ENCODE measurements around the gene SLC25A33.
"Not testable (repeated sequence)": the region's sequence is repeated elsewhere in the genome, so short reads cannot be mapped to it uniquely, and the experiment has no call there.

The SLC25A33 gene

DNA sequence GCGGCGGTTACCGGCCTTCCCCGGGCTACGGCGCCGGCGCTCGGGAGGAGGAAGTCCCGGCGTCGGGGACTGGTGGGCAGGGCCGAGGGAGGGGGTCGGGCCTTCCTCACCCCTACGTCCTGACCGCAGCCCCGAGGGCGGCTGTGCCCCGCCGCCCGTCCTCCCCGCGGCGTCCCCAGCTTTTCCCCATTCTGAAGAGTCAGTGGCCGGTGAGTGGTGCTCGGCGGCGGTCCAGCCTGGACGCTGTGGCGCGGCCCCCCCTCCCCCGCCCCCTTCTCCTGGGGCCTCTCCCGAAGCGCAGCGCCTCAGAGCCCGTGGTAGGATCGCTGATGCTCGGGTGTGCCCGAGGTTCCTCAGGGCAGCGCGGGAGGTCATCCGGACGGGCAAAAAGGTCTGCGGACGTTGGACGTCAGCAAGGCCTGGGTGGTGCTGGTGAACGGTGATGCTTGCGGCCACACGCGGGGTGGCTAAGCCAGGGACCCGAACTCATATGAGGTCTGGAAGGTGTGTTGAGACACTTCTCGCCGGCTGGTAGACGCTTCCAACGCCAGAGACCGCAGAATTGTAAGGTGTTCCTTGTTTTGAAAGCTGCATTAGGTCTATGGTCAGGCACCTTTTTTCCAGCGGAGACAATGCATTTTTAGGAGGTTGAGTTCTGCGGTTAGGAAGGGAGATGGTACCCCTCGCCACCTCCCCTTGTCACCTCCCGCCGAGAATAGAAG lies 725 bp downstream of the SLC25A33 start:
- DNase-seq (ENCODE audit: low spot score): peak; percentile 84

- DNase-seq (ENCODE audit: low spot score): no peak
Measured at GRCh38 chr1:9542430-9542829, 3.2 kb downstream of the SLC25A33 start.

DNA sequence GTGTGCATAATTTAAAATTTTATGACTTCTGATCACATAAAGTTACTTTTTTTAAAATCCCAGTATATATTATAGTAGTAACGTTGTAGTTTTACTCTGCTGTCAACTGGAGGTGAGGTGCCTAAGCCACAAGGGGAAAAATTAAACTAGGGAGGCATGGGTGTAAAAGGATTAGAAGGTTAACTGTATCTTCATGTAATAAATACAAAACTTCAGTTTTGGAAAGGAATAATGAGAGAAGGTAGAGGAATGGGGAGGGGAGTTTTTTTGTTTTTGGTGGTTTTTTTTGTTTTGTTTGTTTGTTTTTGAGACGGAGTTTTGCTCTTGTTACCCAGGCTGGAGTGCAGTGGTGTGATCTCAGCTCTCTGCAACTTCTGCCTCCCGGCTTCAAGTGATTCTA lies 5.7 kb downstream of the SLC25A33 start:
- no peak for DNase-seq (ENCODE audit: low spot score)

GRCh38 chr1:9549955-9550546 lies 10.8 kb downstream of the SLC25A33 start:
- no peak for DNase-seq (ENCODE audit: low spot score)

DNA sequence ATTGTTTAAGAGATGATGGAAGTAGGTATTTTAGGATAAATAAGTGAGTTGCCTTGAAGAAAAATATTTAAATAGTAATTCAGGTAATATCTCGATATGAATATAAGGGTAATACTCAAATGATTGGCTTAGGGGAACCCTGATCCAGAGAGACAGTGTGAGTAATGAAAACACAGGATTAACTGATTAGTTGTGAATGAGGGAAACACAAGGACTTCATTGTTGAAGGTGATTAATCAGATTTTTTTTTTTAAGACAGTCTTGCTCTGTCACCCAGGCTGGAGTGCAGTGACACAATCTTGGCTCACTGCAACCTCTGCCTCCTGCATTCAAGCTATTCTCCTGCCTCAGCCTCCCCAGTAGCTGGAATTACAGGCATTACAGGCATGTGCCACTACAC lies 12.7 kb downstream of the SLC25A33 start:
- no peak for DNase-seq (ENCODE audit: low spot score)

GRCh38 chr1:9553736-9554144 lies 14.5 kb downstream of the SLC25A33 start:
- no peak for DNase-seq (ENCODE audit: low spot score)

DNA sequence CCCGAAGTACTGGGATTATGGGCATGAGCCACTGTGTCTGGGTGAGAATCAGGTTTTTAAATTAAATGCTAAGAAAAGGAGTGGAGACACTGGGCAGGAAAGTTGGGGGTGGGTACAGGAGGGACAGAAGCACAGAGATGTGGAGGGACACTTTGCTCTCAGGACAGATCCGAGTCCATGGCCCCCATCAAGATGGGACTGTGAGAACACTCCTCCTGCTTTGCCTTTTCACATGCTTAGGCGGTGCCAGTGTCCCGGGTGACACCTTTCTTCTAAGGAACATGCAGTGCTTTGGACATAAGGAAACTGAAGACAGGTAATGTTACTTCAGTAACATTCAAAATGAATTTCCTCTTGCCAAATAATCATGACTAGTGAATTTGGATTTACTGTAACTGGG lies 16.7 kb downstream of the SLC25A33 start:
- DNase-seq (ENCODE audit: low spot score): no peak

DNA sequence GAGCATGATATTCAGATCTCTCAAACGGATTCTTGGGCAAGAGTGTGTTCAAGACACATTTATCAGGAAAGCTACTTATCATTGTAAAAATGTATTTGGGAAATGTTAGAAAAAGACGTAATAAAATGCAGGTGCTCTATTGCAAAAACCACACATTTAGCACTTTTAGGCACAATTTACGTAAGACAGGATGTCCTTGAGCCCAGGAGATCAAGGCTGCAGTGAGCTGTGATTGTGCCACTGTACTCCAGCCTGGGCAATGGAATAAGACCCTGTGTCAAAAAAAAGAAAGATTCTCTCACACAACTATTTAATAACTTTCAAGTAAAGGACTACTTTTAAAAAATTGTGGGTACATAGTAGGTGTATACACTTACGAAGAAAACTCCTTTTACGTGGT lies 18.4 kb downstream of the SLC25A33 start:
- DNase-seq (ENCODE audit: low spot score): no peak

GRCh38 chr1:9558271-9558945 lies 19.1 kb downstream of the SLC25A33 start:
- no peak for DNase-seq (ENCODE audit: low spot score)

DNA sequence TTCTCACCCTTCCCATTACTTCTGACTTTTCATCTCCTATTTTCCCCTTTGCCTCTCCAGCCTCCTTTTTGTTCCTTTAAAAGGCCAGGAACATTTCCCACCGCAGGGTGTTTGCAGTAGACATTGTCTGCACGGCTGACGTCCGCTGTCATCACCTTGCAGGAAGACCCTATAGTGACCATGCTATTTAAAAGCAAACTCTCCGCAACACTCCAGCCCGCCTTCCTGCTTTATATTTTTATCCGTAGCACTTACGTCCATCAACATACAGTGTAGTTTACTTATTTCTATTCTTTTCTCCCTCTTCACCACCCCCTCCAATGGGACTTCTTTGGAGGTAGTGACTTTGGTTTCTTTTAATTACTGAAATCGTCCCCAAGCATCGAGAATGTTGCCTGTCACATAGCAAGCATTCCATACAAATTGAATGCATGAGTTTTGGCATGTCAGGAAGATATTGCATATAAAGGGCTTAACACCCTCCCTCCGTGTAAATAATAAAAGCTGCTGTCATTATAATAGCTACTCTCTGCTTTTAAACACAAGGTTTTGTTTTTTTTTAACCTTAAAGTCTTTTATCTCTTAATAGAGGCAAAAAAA lies 19.8 kb downstream of the SLC25A33 start:
- DNase-seq (ENCODE audit: low spot score): no peak

DNA sequence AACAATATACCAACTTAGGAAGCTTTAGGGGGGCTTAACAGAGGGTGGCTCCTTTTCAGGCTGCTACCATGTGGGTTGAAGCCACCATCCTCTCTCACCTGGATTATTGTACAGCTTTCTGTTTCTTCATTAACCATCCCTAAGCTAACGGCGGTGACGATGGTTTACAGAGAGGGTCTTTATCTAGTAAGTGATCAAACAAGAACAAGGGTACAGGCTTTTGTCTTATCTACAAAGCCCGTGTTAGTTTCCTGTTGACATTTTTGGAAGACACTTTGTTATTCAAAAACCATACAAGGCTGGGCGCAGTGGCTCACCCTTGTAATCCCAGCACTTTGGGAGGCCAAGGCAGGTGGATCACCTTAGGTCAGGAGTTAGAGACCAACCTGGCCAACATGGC lies 20.4 kb downstream of the SLC25A33 start:
- no peak for DNase-seq (ENCODE audit: low spot score)

- not testable (repeated sequence) for DNase-seq (ENCODE audit: low spot score)
Measured at GRCh38 chr1:9560090-9560489, 20.8 kb downstream of the SLC25A33 start.

- DNase-seq (ENCODE audit: low spot score): peak; percentile 26
Measured at GRCh38 chr1:9561429-9561828, 22.2 kb downstream of the SLC25A33 start.

- no peak for DNase-seq (ENCODE audit: low spot score)
Measured at GRCh38 chr1:9569267-9569666, 30.0 kb downstream of the SLC25A33 start.

GRCh38 chr1:9570886-9571529 lies 31.7 kb downstream of the SLC25A33 start:
- not testable (repeated sequence) for DNase-seq (ENCODE audit: low spot score)

- no peak for DNase-seq (ENCODE audit: low spot score)
Measured at GRCh38 chr1:9573723-9574122, 34.5 kb downstream of the SLC25A33 start.

DNA sequence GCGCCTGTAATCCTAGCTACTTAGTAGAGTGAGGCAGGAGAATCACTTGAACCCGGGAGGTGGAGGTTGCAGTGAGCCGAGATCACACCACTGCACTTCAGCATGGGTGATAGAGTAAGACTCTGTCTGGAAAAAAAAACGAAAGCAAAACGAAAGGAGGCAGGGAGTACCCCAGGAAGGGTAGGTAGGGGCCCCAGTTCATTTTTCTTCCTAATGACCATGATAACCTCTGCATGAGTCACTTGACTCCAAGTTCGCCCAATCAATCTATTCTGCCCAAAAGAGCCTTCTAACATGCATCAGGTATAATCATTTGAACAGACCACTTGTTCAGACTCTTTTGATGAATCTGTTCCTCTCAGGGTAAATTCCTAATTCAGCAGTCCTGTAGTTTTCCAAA lies 36.2 kb downstream of the SLC25A33 start:
- DNase-seq (ENCODE audit: low spot score): no peak

GRCh38 chr1:9576903-9577302 lies 37.6 kb downstream of the SLC25A33 start:
- DNase-seq (ENCODE audit: low spot score): no peak

- DNase-seq (ENCODE audit: low spot score): no peak
Measured at GRCh38 chr1:9577423-9577822, 38.2 kb downstream of the SLC25A33 start.

- DNase-seq (ENCODE audit: low spot score): no peak
Measured at GRCh38 chr1:9580942-9581341, 41.7 kb downstream of the SLC25A33 start.

- no peak for DNase-seq (ENCODE audit: low spot score)
Measured at GRCh38 chr1:9586147-9586766, 47.0 kb downstream of the SLC25A33 start.

- peak; percentile 97 for DNase-seq (ENCODE audit: low spot score)
Measured at GRCh38 chr1:9588551-9589143, 49.4 kb downstream of the SLC25A33 start, which contains the start of gene TMEM201. TMEM201 (plus strand) TSS chr1:9588911; CDS start chr1:9588931, 20 bp downstream.

Measured in iPS-NIHi11 (cell line).